Astrocyte (in vitro differentiated cells and primary cell): ENCODE results near the gene GNB1. TPM values are rescaled to one million over a fixed set of nuclear protein-coding genes. Genes with fewer than 3 reads are reported as not detected.

Experiments used
- DNase-seq: peaks from one replicate; pipeline ENCODE4 v3.0.0-alpha.2; 2010; ENCODE audit warnings: low read depth
- FAIRE-seq: peaks from 2 replicates; lab custom pipeline; 2011; peaks lifted over from hg19 to GRCh38; lab: Jason Lieb, UNC
- H2AFZ ChIP-seq: 2 replicates; pipeline ENCODE4 v1.6.0; 2012; ENCODE audit warnings: low read depth, low read length, inconsistent platforms
- H3K27ac ChIP-seq: 2 replicates; pipeline ENCODE4 v1.5.1; 2011; ENCODE audit warnings: low read depth, low read length, inconsistent platforms
- H3K27me3 ChIP-seq: 2 replicates; pipeline ENCODE4 v1.6.0; 2011; ENCODE audit warnings: low read length, inconsistent platforms; ENCODE audit not compliant: insufficient read depth
- H3K36me3 ChIP-seq: 2 replicates; pipeline ENCODE4 v1.5.1; 2011; ENCODE audit warnings: low read length, inconsistent platforms; ENCODE audit not compliant: insufficient read depth
- H3K4me1 ChIP-seq: 2 replicates; pipeline ENCODE4 v1.5.1; 2011; ENCODE audit warnings: low read length, inconsistent platforms; ENCODE audit not compliant: insufficient read depth
- H3K4me2 ChIP-seq: 2 replicates; pipeline ENCODE4 v1.6.0; 2012; ENCODE audit warnings: low read length, inconsistent platforms
- H3K4me3 ChIP-seq: 2 replicates; pipeline ENCODE4 v1.5.1; 2011; ENCODE audit warnings: low read depth, mild to moderate bottlenecking, low read length, inconsistent platforms; ENCODE audit not compliant: insufficient read depth
- H3K79me2 ChIP-seq: 2 replicates; pipeline ENCODE4 v1.6.0; 2012; ENCODE audit warnings: mild to moderate bottlenecking, low read length, inconsistent platforms; ENCODE audit not compliant: insufficient read depth
- H3K9ac ChIP-seq: 2 replicates; pipeline ENCODE4 v1.6.0; 2012; ENCODE audit warnings: mild to moderate bottlenecking, low read length, inconsistent platforms
- H3K9me3 ChIP-seq: 2 replicates; pipeline ENCODE4 v1.5.1; 2012; ENCODE audit warnings: low read depth, mild to moderate bottlenecking, low read length, inconsistent platforms; ENCODE audit not compliant: insufficient read depth
- H4K20me1 ChIP-seq: 2 replicates; pipeline ENCODE4 v1.6.0; 2012; ENCODE audit warnings: low read length, inconsistent platforms; ENCODE audit not compliant: insufficient read depth
- H3K27ac Mint-ChIP-seq: one replicate; pipeline ENCODE4 v1.8.0; 2021; ENCODE audit warnings: mild to moderate bottlenecking, mixed read lengths; ENCODE audit not compliant: unreplicated experiment
- H3K27me3 Mint-ChIP-seq: one replicate; pipeline ENCODE4 v1.8.0; 2021; ENCODE audit warnings: low read depth, mixed read lengths; ENCODE audit not compliant: unreplicated experiment
- H3K36me3 Mint-ChIP-seq: one replicate; pipeline ENCODE4 v1.8.0; 2021; ENCODE audit warnings: low read depth, mixed read lengths; ENCODE audit not compliant: unreplicated experiment
- H3K4me1 Mint-ChIP-seq: one replicate; pipeline ENCODE4 v1.8.0; 2021; ENCODE audit warnings: low read depth, mixed read lengths; ENCODE audit not compliant: unreplicated experiment
- H3K4me3 Mint-ChIP-seq: one replicate; pipeline ENCODE4 v1.8.0; 2021; ENCODE audit warnings: mild to moderate bottlenecking, moderate library complexity, mixed read lengths; ENCODE audit not compliant: unreplicated experiment
- H3K9me3 Mint-ChIP-seq: one replicate; pipeline ENCODE4 v1.8.0; 2021; ENCODE audit warnings: mild to moderate bottlenecking, mixed read lengths; ENCODE audit not compliant: unreplicated experiment
- EZH2 ChIP-seq: IDR thresholded peaks from 2 replicates; pipeline ENCODE4 v1.6.1; 2012; ENCODE audit warnings: mild to moderate bottlenecking, low read length, inconsistent platforms; ENCODE audit not compliant: insufficient read depth
- total RNA-seq: library from RNA; stranded (reverse); gene quantifications from 2 replicates; pipeline ENCODE4 v1.2.1, GENCODE V29; 2021
- TF ChIP-seq, protein P1 (sequence below): IDR thresholded peaks from 2 replicates; pipeline ENCODE4 v1.5.1; 2011; ENCODE audit warnings: low read depth, mild to moderate bottlenecking, inconsistent platforms, low read length, moderate library complexity; ENCODE audit not compliant: insufficient read depth

GNB1 gene
- total RNA-seq, 1 donor from 2014 or later: 602 TPM

DNA sequence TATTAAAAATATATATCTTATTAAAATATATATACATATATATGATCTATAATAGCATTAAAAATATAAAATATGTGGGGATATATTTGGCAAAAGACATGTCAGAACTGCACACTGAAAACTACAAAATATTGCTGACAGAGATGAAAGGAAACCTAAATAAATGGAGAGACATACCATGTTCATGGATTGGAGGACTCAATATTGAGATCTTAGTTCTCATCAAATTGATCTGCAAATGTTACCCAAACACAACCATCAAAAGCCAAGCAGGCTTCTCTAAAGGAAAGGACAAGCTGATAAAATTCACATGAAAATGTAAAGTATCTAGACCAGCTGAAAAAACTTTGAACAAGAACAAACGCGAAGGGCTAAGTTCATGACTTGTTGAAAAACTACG, 119.8 kb downstream of the GNB1 start:
- Histone ChIP-seq H3K27ac (no peak overlapping the region), H2AFZ (no peak overlapping the region), H3K9me3 (no peaks in the 10 kb centered on the region), H3K9ac (no peak overlapping the region), H3K4me3 (no peak overlapping the region), H3K4me1 (no peaks in the 10 kb centered on the region), H3K27me3 (no peaks in the 10 kb centered on the region), H4K20me1 (peaks cover 66% of the 10 kb centered on the region), H3K4me2 (no peak overlapping the region), H3K79me2 (peaks cover 98% of the 10 kb centered on the region), H3K36me3 (peaks cover 8% of the 10 kb centered on the region)
- no peak for TF ChIP-seq EZH2
- TF ChIP-seq, protein P1, sequence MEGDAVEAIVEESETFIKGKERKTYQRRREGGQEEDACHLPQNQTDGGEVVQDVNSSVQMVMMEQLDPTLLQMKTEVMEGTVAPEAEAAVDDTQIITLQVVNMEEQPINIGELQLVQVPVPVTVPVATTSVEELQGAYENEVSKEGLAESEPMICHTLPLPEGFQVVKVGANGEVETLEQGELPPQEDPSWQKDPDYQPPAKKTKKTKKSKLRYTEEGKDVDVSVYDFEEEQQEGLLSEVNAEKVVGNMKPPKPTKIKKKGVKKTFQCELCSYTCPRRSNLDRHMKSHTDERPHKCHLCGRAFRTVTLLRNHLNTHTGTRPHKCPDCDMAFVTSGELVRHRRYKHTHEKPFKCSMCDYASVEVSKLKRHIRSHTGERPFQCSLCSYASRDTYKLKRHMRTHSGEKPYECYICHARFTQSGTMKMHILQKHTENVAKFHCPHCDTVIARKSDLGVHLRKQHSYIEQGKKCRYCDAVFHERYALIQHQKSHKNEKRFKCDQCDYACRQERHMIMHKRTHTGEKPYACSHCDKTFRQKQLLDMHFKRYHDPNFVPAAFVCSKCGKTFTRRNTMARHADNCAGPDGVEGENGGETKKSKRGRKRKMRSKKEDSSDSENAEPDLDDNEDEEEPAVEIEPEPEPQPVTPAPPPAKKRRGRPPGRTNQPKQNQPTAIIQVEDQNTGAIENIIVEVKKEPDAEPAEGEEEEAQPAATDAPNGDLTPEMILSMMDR: no peak
- Mint-ChIP-seq H3K27me3 (no peaks in the 10 kb centered on the region), H3K27ac (no peak overlapping the region), H3K4me1 (peaks cover 10% of the 10 kb centered on the region), H3K9me3 (no peaks in the 10 kb centered on the region), H3K4me3 (no peak overlapping the region), H3K36me3 (peaks cover 22% of the 10 kb centered on the region)
- no peak for DNase-seq
- FAIRE-seq: no peak

- Histone ChIP-seq H3K4me2 (no peak overlapping the region), H3K9me3 (no peaks in the 10 kb centered on the region), H3K9ac (no peak overlapping the region), H4K20me1 (peaks cover 63% of the 10 kb centered on the region), H3K79me2 (peaks cover 98% of the 10 kb centered on the region), H3K27ac (no peak overlapping the region), H3K4me1 (no peaks in the 10 kb centered on the region), H3K4me3 (no peak overlapping the region), H3K27me3 (no peaks in the 10 kb centered on the region), H2AFZ (no peak overlapping the region), H3K36me3 (peaks cover 8% of the 10 kb centered on the region)
- Mint-ChIP-seq H3K27ac (no peak overlapping the region), H3K27me3 (no peaks in the 10 kb centered on the region), H3K4me1 (peaks cover 2% of the 10 kb centered on the region), H3K36me3 (peaks cover 21% of the 10 kb centered on the region), H3K4me3 (no peak overlapping the region), H3K9me3 (no peaks in the 10 kb centered on the region)
- DNase-seq (no peak), FAIRE-seq (no peak)
- TF ChIP-seq, protein P1: no peak
- TF ChIP-seq EZH2: no peak
Measured at GRCh38 chr1:1770102-1770501, 120.8 kb downstream of the GNB1 start.

GRCh38 chr1:1768249-1768992, 122.5 kb downstream of the GNB1 start:
- Mint-ChIP-seq H3K27ac (no peak overlapping the region), H3K27me3 (no peaks in the 10 kb centered on the region), H3K4me1 (no peaks in the 10 kb centered on the region), H3K4me3 (no peak overlapping the region), H3K36me3 (peaks cover 22% of the 10 kb centered on the region), H3K9me3 (no peaks in the 10 kb centered on the region)
- FAIRE-seq: no peak
- H3K79me2 ChIP-seq: peaks cover 95% of the 10 kb centered on the region
- no peak overlapping the region for H3K4me3 ChIP-seq
- TF ChIP-seq, protein P1: no peak
- no peak for TF ChIP-seq EZH2
- no peaks in the 10 kb centered on the region for H3K4me1 ChIP-seq
- peaks cover 8% of the 10 kb centered on the region for H3K36me3 ChIP-seq
- no peaks in the 10 kb centered on the region for H3K27me3 ChIP-seq
- no peak overlapping the region for H3K27ac ChIP-seq
- no peak overlapping the region for H3K4me2 ChIP-seq
- H3K9me3 ChIP-seq: no peaks in the 10 kb centered on the region
- no peak for DNase-seq
- H3K9ac ChIP-seq: no peak overlapping the region
- peaks cover 65% of the 10 kb centered on the region for H4K20me1 ChIP-seq
- H2AFZ ChIP-seq: no peak overlapping the region
